NCI-H128 (cell line): ENCODE results near the gene GNA12.

Experiments
- DNase-seq: peaks from one replicate; lab custom pipeline; 2025; ENCODE audit not compliant: unreplicated experiment; lab: John Stamatoyannopoulos, UW

GNA12 gene

GRCh38 chr7:2785071-2785500, 59.0 kb downstream of the GNA12 start:
- DNase-seq: no peak

DNA sequence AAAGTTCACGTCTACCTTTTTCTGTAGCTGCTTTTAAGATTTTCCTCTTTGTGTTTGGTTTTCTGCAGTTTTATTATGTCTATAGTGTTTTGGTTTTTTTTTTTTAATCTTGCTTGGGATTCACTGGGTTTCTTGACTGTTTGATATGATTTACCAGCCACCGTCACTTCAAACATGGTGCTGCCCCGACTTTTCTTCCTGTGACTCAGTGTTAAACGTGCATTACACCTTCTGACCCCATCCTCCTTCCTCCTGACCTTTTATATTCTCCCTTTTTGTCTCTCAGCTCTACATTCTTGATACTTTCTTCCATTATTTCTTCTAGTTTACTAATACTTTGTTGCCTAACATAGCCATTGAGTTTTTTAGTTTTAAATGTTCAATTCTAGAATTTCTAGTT, 61.5 kb downstream of the GNA12 start:
- no peak for DNase-seq

- DNase-seq: no peak
These were observed 62.0 kb downstream of the GNA12 start for GRCh38 chr7:2782121-2782520.

- DNase-seq: no peak
These were observed 62.5 kb downstream of the GNA12 start for GRCh38 chr7:2781636-2782035.

- no peak for DNase-seq
These were observed 65.1 kb downstream of the GNA12 start for GRCh38 chr7:2779051-2779450.

- no peak for DNase-seq
These were observed 66.1 kb downstream of the GNA12 start for GRCh38 chr7:2777898-2778535.

GRCh38 chr7:2776401-2776800, 67.7 kb downstream of the GNA12 start:
- no peak for DNase-seq

GRCh38 chr7:2775785-2776184, 68.3 kb downstream of the GNA12 start:
- DNase-seq: no peak

DNA sequence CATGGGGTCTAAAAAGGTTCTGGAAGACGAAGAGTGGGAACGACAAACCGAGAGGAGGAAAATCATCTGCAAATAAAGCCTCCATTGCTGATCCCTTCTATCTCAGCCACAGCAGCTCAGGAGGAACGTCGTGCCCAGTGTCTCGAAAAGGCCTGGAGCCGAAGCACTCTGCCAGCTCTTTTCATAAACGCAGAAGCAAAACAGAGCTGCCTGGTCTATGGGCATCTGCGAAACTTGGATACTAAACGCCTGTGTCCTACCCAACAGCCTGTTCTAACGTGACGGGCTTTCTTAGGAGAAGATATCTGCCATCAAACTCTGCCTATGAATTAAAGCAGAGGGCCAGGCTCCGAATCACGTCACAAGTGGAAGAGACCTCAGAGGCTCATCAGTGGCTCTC, 68.7 kb downstream of the GNA12 start:
- no peak for DNase-seq

- DNase-seq: no peak
These were observed 69.2 kb downstream of the GNA12 start for GRCh38 chr7:2774935-2775334.

DNA sequence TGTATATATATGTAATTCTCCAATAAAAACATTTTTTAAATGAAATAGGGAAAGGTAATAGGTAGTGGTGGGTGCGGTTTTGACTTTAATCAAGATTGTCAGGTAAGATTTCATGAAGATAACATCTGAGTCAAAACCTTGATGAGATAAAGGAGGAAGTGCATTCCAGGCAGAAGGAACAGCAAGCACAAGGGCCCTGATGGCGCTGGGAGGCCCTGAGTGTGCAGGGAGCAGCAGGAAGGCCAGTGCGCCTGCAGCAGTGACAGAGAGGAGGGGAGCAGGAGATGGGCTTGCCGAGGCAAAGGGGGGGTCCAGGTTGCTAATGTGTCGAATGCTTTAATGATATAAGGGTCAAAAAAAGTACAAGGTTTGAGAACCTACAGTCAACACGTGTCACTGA, 69.8 kb downstream of the GNA12 start:
- no peak for DNase-seq

GRCh38 chr7:2773608-2774007, 70.5 kb downstream of the GNA12 start:
- DNase-seq: no peak

DNA sequence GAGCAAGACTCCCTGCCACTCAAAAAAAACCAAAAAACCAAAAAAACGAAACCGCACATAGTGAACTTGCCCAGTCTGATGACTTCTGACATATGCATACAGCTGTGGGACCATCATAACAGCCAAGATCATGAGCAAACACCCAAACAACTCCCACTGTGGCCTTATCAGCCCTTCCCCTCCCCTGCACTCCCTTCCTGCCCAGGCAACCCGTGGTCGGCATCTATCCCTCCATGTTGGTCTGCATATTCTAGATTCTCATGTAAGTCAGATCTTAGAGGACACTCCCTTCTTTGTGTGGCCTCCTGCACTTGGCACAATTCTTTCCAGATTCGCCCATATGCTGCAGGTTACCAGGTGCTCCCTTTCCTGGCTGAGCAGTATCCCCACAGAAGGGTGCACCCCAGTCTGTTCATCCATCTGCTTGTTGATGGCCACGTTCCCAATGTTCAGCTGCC, 72.8 kb downstream of the GNA12 start:
- no peak for DNase-seq

DNA sequence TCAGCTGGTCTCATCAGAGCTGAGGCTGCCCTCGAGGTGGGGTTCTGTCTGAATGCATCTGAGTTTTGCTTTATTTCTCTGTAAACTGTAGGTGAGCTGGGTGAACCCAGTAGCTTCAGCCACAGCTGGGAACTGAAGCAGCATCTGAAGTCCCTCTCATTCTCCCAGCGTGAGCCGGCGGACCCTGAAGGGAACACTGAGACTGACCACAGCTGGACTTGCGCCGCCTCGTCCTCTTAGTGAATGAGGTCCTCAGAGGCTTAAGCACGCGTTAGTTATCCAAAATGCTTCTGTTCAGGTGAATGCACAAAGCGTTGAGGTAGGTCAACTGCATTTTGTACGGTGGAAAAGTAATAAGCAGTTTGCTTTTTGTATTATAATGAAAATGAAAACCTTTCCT, 79.5 kb downstream of the GNA12 start:
- no peak for DNase-seq

DNA sequence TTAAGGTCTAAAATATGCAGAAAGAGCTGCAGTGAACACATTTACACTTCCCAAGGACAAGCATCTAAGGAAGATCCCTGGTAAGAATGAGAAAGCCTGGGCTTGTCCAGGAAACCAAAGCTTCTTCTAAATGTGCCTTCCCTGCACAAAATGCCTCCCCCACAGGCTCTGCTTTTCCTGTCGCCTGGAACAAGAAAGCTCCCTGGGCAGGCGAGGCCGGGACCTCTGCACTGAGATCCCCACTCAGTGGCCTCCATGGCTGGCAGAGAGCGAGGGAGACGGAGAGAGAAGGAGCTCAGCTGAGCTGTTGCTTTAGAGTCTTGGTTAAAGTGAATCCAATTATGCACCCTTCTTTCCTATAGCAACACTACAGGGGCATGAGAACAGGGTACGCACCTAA, 80.5 kb downstream of the GNA12 start:
- no peak for DNase-seq

GRCh38 chr7:2761801-2762497, 82.2 kb downstream of the GNA12 start:
- DNase-seq: no peak

GRCh38 chr7:2761131-2761624, 82.9 kb downstream of the GNA12 start:
- DNase-seq: no peak

- DNase-seq: no peak
These were observed 83.8 kb downstream of the GNA12 start for GRCh38 chr7:2760098-2760889.

GRCh38 chr7:2759736-2760097, 84.4 kb downstream of the GNA12 start:
- no peak for DNase-seq

GRCh38 chr7:2758673-2759616, 85.2 kb downstream of the GNA12 start:
- no peak for DNase-seq
